ENCODE data around the gene EFNA3.

- TF ChIP-seq CTCF (IDR thresholded peaks at IDR 0.05; ENCODE audit: poor library complexity): no peak
- TF ChIP-seq EZH2 (IDR thresholded peaks at IDR 0.05; ENCODE audit: borderline replicate concordance): no peak
Measured at GRCh38 chr1:155040358-155041093, 38.1 kb upstream of the EFNA3 start.
